NCI-H1436 (cell line): Measurements from ENCODE around the gene C12orf56.

ENCODE experiments used
- DNase-seq: peaks from one replicate; lab custom pipeline; 2025; lab: John Stamatoyannopoulos, UW

The C12orf56 gene

GRCh38 chr12:64390275-64390851 is at the start of gene C12orf56:
C12orf56 (minus strand) TSS chr12:64390758; CDS start chr12:64390565, 193 bp downstream.
- peak; percentile 43 for DNase-seq

GRCh38 chr12:64440100-64440499 is 49.5 kb upstream of the C12orf56 start:
- DNase-seq: no peak

- no peak for DNase-seq
These were observed 43.4 kb upstream of the C12orf56 start for GRCh38 chr12:64433915-64434314.

- no peak for DNase-seq
These were observed 41.2 kb upstream of the C12orf56 start for GRCh38 chr12:64431791-64432190.

GRCh38 chr12:64430886-64431285 is 40.3 kb upstream of the C12orf56 start:
- DNase-seq: no peak

GRCh38 chr12:64428956-64429355 is 38.4 kb upstream of the C12orf56 start:
- no peak for DNase-seq

- no peak for DNase-seq
These were observed 37.4 kb upstream of the C12orf56 start for GRCh38 chr12:64427988-64428387.

GRCh38 chr12:64419696-64420095 is 29.1 kb upstream of the C12orf56 start:
- no peak for DNase-seq

- DNase-seq: no peak
These were observed 27.7 kb upstream of the C12orf56 start for GRCh38 chr12:64418209-64418608.

GRCh38 chr12:64413884-64414283 is 23.3 kb upstream of the C12orf56 start:
- DNase-seq: no peak

GRCh38 chr12:64412459-64412858 is 21.9 kb upstream of the C12orf56 start:
- no peak for DNase-seq

GRCh38 chr12:64411427-64411826 is 20.9 kb upstream of the C12orf56 start:
- DNase-seq: no peak

- DNase-seq: no peak
These were observed 17.0 kb upstream of the C12orf56 start for GRCh38 chr12:64407342-64408223.

- peak; percentile 47 for DNase-seq
These were observed 14.1 kb upstream of the C12orf56 start for GRCh38 chr12:64404470-64405256.

- peak; percentile 93 for DNase-seq
These were observed 13.3 kb upstream of the C12orf56 start, which contains the start of gene XPOT for GRCh38 chr12:64403707-64404469. XPOT (plus strand) TSS chr12:64404392; CDS start chr12:64410036, 5,644 bp downstream.

GRCh38 chr12:64402181-64402580 is 11.6 kb upstream of the C12orf56 start:
- no peak for DNase-seq

GRCh38 chr12:64400041-64400440 is 9.5 kb upstream of the C12orf56 start:
- peak; percentile 49 for DNase-seq

- no peak for DNase-seq
These were observed 5.2 kb upstream of the C12orf56 start for GRCh38 chr12:64395739-64396138.

GRCh38 chr12:64392221-64392620 is 1.7 kb upstream of the C12orf56 start:
- DNase-seq: no peak

GRCh38 chr12:64389154-64389553 is 1.4 kb downstream of the C12orf56 start:
- peak; percentile 89 for DNase-seq

- DNase-seq: no peak
These were observed 3.3 kb downstream of the C12orf56 start for GRCh38 chr12:64387197-64387816.
